Femur (tissue), 1 donor: Measurements from ENCODE around the gene POLR2H.

ENCODE experiments used
- DNase-seq: peaks from one replicate; pipeline ENCODE4 v3.0.0-alpha.2; 2017

POLR2H gene

GRCh38 chr3:184388164-184388935, 26.8 kb downstream of the POLR2H start:
- no peak for DNase-seq

GRCh38 chr3:184388936-184389230, 27.4 kb downstream of the POLR2H start:
- no peak for DNase-seq

DNA sequence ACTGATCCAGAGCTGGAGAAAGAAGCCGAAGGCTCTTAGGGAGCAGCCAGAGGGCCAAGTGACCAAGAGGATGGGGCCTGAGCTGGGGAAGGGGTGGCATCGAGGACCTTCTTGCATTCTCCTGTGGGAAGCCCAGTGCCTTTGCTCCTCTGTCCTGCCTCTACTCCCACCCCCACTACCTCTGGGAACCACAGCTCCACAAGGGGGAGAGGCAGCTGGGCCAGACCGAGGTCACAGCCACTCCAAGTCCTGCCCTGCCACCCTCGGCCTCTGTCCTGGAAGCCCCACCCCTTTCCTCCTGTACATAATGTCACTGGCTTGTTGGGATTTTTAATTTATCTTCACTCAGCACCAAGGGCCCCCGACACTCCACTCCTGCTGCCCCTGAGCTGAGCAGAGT, 27.9 kb downstream of the POLR2H start:
- no peak for DNase-seq

DNA sequence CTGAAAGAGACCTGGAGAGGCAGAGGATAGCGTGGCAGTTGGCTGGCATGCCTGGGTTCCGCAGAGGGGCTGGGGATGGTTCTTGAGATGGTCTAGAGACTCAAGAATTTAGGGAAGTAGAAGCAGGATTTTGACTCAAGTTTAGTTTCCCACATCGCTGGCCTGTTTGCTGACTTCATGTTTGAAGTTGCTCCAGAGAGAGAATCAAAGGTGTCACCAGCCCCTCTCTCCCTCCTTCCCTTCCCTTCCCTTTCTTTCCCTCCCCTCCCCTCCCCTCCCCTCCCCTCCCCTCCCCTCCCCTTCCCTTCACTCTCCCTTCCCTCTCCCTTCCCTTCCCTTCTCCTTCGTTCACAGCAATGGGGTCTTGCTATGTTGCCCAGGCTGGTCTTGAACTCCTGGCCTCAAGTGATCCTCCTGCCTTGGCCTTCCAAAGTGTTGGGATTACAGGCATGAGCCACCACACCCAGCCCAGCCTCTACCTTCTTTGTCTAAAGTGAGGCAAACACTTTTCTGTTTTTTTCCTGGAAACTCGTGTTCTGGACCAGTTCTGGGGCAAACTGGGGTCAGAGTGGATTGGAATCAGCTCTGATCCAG, 28.5 kb downstream of the POLR2H start:
- DNase-seq: no peak

DNA sequence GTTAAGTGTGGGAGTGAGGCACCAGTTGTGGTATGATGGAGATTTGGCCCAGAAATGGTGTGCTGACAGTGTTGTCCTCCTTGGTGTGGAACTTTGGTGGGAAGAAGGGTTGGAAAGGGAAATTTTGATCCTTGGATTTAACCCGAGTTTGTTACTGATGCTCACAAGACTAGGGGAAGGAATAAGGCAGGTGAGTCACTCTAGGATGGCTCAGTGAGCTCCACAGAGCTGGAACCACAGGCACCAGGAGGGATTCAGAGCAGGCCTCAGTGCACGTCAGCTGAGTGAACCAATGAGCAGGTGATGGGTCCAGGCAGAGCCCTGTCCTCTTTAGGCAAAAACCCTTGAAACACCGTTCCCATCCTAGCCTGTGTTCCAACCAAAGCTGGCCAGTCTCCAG, 29.8 kb downstream of the POLR2H start:
- DNase-seq: no peak

GRCh38 chr3:184395320-184395660, 33.8 kb downstream of the POLR2H start:
- peak; percentile 56 for DNase-seq

- peak; percentile 66 for DNase-seq
Observed at GRCh38 chr3:184399410-184399809, 37.9 kb downstream of the POLR2H start.

- DNase-seq: no peak
Observed at GRCh38 chr3:184405075-184406030, 43.8 kb downstream of the POLR2H start.

- no peak for DNase-seq
Observed at GRCh38 chr3:184409331-184409926, 47.9 kb downstream of the POLR2H start.

GRCh38 chr3:184409946-184410500, 48.5 kb downstream of the POLR2H start:
- DNase-seq: no peak

DNA sequence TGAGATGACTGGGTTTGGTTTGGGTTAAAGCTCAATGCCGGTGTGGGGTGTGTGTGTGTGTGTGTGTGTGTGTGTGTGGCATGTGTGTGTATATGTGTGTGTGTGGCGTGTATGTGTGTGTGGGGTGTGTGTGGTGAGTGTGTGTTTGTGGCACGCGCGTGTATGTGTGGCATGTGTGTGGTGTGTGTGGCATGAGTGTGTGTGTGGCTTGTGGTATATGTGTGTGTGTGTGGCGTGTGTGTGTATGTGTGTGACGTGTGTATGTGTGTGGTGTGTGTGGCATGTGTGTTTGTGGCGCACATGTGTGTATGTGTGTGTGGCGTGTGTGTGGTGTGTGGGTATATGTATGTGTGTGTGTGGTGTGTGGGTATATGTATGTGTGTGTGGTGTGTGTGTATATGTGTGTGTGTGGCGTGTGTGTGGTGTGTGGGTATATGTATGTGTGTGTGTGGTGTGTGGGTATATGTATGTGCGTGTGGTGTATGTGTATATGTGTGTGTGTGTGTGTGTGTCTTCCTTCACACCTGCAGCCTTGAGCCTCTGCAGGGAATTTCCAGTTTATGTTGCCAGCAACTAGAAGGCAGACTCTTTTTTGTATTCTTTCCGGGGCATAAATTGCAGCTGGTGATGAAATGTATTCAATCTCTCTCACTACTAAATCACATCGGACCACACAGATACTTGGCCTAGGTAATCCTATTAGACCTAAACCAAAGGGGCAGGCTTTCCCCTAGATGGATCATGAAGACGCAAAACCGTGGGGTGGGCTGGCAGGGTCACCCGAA, 53.1 kb downstream of the POLR2H start:
- DNase-seq: no peak

DNA sequence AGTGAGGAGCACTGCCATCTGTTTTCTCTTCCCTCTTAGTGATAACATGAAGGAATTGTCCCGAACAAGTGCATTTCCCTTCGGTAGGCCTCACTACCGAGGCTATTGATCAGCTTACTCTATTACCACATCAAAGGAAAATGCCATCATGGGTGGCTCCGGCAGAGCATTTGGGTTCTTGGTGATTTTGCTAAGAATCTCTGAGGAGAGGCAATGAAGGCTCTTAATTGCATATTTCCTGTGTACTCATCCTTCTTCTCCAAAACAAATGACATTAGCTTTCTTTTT, 53.6 kb downstream of the POLR2H start:
- DNase-seq: no peak

DNA sequence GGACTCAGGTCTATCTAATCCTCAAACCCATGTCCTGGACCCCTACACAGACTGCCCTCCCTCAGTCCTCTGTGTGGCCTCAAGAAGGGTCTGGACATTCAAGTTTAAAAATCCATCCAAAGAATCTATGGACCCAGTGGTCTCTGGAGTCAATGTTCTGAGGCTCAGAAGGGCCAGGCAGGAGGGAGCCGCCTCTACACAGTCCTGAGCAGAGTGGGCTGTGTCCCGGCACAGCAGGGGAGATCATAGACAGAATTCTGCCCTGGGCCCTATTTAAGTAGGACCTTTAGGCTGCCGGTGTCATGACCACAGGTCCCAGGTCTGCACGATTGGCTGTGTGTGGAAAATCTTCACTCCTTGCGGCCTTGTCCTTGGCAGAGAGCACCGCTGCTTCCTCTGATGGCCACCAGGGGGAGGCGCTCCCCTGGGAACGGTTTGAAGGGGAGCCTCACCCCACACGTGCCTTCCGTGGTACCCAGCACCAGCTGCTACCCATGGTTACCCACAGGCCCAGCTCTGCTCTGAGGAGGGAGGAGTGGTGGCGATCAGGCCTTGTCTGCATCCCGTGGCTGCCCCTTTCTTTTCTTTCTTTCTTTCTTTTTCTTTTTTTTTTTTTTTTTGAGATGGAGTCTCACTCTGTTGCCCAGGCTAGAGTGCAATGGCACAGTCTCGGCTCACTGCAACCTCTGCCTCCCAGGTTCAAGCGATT, 56.3 kb downstream of the POLR2H start:
- peak; percentile 75 for DNase-seq
